HG02623 (cell line): ENCODE results near the gene GALNT13.

Experiments used
- ATAC-seq: cut with Tn5 transposase; IDR thresholded peaks from one replicate; pipeline ENCODE4 v1.9.1; 2021; ENCODE audit warnings: moderate library complexity; ENCODE audit not compliant: unreplicated experiment

GALNT13 gene

GRCh38 chr2:154394600-154394999 lies 522.9 kb downstream of the GALNT13 start:
- ATAC-seq, result no peak

GRCh38 chr2:154400563-154401290 lies 529.0 kb downstream of the GALNT13 start:
- ATAC-seq, result no peak

GRCh38 chr2:154402213-154402612 lies 530.5 kb downstream of the GALNT13 start:
- ATAC-seq, result peak; percentile 47

GRCh38 chr2:154403242-154403790 lies 531.6 kb downstream of the GALNT13 start:
- ATAC-seq, result no peak

- ATAC-seq, result no peak
Measured at GRCh38 chr2:154408786-154409185, 537.1 kb downstream of the GALNT13 start.

GRCh38 chr2:154422251-154422650 lies 550.5 kb downstream of the GALNT13 start:
- ATAC-seq, result no peak

GRCh38 chr2:154425994-154426393 lies 554.3 kb downstream of the GALNT13 start:
- ATAC-seq, result no peak

GRCh38 chr2:154427453-154427852 lies 555.7 kb downstream of the GALNT13 start:
- no peak for ATAC-seq

- no peak for ATAC-seq
Measured at GRCh38 chr2:154428022-154428421, 556.3 kb downstream of the GALNT13 start.

GRCh38 chr2:154433010-154433409 lies 561.3 kb downstream of the GALNT13 start:
- no peak for ATAC-seq

GRCh38 chr2:154437104-154437503 lies 565.4 kb downstream of the GALNT13 start:
- no peak for ATAC-seq

- no peak for ATAC-seq
Measured at GRCh38 chr2:154439156-154439555, 567.4 kb downstream of the GALNT13 start.

GRCh38 chr2:154443919-154444318 lies 572.2 kb downstream of the GALNT13 start:
- ATAC-seq, result no peak

GRCh38 chr2:154446324-154446723 lies 574.6 kb downstream of the GALNT13 start:
- no peak for ATAC-seq

- ATAC-seq, result no peak
Measured at GRCh38 chr2:154447727-154448418, 576.2 kb downstream of the GALNT13 start.

- ATAC-seq, result no peak
Measured at GRCh38 chr2:154449951-154450658, 578.4 kb downstream of the GALNT13 start.

GRCh38 chr2:154452471-154452870 lies 580.7 kb downstream of the GALNT13 start:
- ATAC-seq, result no peak

- no peak for ATAC-seq
Measured at GRCh38 chr2:154452906-154453493, 581.3 kb downstream of the GALNT13 start.

- ATAC-seq, result no peak
Measured at GRCh38 chr2:154455166-154455565, 583.4 kb downstream of the GALNT13 start.

GRCh38 chr2:154455866-154456265 lies 584.1 kb downstream of the GALNT13 start:
- no peak for ATAC-seq

- ATAC-seq, result no peak
Measured at GRCh38 chr2:154457286-154457685, 585.6 kb downstream of the GALNT13 start.
